ENCODE results near the gene DNMT3L.
"Not testable (repeated sequence)": the region's sequence is repeated elsewhere in the genome, so short reads cannot be mapped to it uniquely, and the experiment has no call there.

The DNMT3L gene

DNA sequence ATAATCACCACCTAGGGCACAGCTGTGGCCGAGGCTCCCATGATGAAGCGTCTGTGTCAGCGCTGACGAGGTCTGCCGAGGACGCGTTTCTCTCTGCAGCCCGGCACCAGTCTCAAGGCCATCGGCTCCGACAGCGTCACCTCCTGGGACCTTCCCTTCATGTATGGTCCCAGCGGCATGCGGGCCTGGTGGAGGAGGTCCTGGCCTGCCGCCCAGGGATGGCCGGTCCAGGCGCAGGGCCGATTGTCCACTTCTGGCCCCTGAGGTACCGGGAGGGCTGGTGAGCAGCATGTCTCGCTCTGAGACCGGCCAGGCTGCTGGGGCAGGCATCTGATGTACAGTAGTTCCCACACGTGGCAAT, 64.6 kb downstream of the DNMT3L start:
- not testable (repeated sequence) for DNase-seq

Measured in hypothalamus (tissue), 51 donors.